Tibial nerve (tissue), 4 donors: ENCODE results near the gene GMDS. TPM values are rescaled to one million over a fixed set of nuclear protein-coding genes. Genes with fewer than 3 reads are reported as not detected.

Source experiments
- DNase-seq, 2 donors: peaks; one replicate each; pipeline ENCODE4 v3.0.0-alpha.2; 2019; ENCODE audit warnings: low spot score in 2 of 2
- H3K27ac ChIP-seq, 4 donors: fragments of 200-600 bp; sonication (generic) in 3 of 4; one replicate each; pipeline ENCODE4 v1.5.1; 2017 to 2019; ENCODE audit warnings: mild to moderate bottlenecking in 1 of 4
- H3K27me3 ChIP-seq, 2 donors: fragments of 200-600 bp; sonication (generic) in 1 of 2; one replicate each; pipeline versions ENCODE4 v1.5.1 to v1.6.0; 2017 to 2019
- H3K36me3 ChIP-seq, 3 donors: fragments of 200-600 bp; sonication (generic); one replicate each; pipeline ENCODE4 v1.5.1; 2018 to 2019
- H3K4me1 ChIP-seq, 4 donors: fragments of 200-600 bp; sonication (generic) in 3 of 4; one replicate each; pipeline ENCODE4 v1.5.1; 2017 to 2019
- H3K4me3 ChIP-seq, 4 donors: fragments of 200-600 bp; sonication (generic) in 3 of 4; one replicate each; pipeline ENCODE4 v1.5.1; 2017 to 2019; ENCODE audit warnings: mild to moderate bottlenecking in 1 of 4, moderate library complexity in 1 of 4
- H3K9me3 ChIP-seq, 4 donors: fragments of 200-600 bp; sonication (generic) in 3 of 4; one replicate each; pipeline ENCODE4 v1.5.1; 2017 to 2019
- EP300 ChIP-seq, 2 donors: sonication (generic); formaldehyde crosslinking; IDR thresholded peaks; one replicate each; pipeline ENCODE4 v1.6.1; 2017; ENCODE audit warnings: antibody characterized with exemption in 2 of 2, mild to moderate bottlenecking in 1 of 2
- POLR2A ChIP-seq, 2 donors: fragments of 450-650 bp; IDR thresholded peaks; one replicate each; pipeline ENCODE4 v1.6.1; 2017; ENCODE audit warnings: antibody characterized with exemption in 2 of 2, mild to moderate bottlenecking in 2 of 2, moderate library complexity in 2 of 2
- WGBS, 2 donors: methylation state at CpG; one replicate each; pipeline ENCODE4 v1.1.5; 2018; 5-methylcytosine and 5-hydroxymethylcytosine counted together
- total RNA-seq, 4 donors: library from RNA; depleted of rRNA; stranded (reverse); fragments of >200 nt; gene quantifications; one replicate each; pipeline ENCODE4 v1.1.0, GENCODE V29; 2016
- TF ChIP-seq, protein P1 (sequence below), 5 experiments: fragments of 200-600 bp in 3 of 5; fragments of 450-650 bp in 2 of 5; sonication (generic) in 3 of 5; IDR thresholded peaks; one replicate each; pipeline ENCODE4 v1.5.1; 2016 to 2019; ENCODE audit warnings: antibody characterized with exemption in 5 of 5, mild to moderate bottlenecking in 3 of 5, moderate library complexity in 2 of 5

The GMDS gene
- total RNA-seq, 4 donors from 2014 or later: 14.9 to 46.5 (median 32.8) TPM

DNA sequence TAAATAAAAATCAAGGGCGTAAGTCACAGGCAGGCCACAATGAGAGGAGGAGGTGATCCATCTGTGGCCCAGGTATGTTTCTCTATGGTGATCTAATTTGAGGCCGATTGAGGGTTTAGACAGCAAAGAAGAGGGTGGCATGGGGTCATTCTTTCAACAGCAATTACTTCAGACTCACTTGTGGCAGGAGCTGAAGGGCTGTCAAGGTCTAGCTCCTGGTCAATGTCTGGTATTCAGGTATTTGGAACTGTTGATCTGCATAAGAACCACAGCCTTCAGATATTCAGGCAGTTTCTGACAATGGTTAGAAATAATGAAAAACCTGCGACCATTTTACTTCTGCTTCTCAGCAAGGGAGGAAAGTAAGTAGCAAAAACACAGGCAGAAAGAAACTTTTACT, 376.1 kb downstream of the GMDS start:
- no peak for DNase-seq
- TF ChIP-seq, protein P1, sequence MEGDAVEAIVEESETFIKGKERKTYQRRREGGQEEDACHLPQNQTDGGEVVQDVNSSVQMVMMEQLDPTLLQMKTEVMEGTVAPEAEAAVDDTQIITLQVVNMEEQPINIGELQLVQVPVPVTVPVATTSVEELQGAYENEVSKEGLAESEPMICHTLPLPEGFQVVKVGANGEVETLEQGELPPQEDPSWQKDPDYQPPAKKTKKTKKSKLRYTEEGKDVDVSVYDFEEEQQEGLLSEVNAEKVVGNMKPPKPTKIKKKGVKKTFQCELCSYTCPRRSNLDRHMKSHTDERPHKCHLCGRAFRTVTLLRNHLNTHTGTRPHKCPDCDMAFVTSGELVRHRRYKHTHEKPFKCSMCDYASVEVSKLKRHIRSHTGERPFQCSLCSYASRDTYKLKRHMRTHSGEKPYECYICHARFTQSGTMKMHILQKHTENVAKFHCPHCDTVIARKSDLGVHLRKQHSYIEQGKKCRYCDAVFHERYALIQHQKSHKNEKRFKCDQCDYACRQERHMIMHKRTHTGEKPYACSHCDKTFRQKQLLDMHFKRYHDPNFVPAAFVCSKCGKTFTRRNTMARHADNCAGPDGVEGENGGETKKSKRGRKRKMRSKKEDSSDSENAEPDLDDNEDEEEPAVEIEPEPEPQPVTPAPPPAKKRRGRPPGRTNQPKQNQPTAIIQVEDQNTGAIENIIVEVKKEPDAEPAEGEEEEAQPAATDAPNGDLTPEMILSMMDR (IDR thresholded peaks at IDR 0.05): no peak
- TF ChIP-seq POLR2A (IDR thresholded peaks at IDR 0.05) (no peak), EP300 (IDR thresholded peaks at IDR 0.05) (no peak)
- Histone ChIP-seq H3K36me3 (no peaks in the 10 kb centered on the region), H3K27me3 (no peaks in the 10 kb centered on the region), H3K27ac (no peak overlapping the region), H3K4me1 (peaks cover 0 to 50% (median 18%) of the 10 kb centered on the region in 4 donors), H3K4me3 (no peak overlapping the region), H3K9me3 (no peaks in the 10 kb centered on the region)
- 93 to 98% methylated on average over 3 of the region's 3 CpGs for WGBS, 2 donors

DNA sequence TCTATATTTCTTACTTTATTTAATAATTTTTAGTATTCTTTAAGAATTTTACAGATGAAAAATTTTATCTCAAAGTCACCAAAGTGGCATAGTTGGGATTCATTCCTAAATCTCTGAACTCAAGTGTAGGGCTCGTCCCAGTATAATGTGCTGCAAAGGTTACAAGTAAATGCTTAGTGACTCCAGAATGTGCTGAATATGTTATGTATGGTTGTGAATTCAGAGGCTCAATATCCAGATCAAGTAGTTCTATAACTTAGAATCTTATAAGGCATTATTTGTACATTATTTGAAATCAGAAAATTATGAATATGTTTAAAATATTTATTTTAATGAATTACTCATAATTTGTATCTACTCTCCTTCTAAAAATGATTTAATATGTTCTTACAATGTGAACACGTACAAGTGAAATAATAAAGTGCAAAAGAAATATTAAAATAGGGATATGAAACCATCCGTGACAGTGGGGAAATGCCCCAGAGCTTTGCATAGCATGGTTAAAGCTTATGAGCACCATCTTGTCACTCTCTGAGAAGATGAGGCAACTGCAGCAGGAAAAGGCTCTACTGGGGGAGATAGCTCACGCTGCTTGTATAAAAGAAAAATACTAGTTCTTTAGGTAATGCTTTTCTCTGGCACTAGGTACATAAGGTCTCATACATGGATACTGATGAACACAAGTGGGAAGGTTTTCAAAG, 376.7 kb downstream of the GMDS start:
- Histone ChIP-seq H3K4me3 (no peak overlapping the region), H3K9me3 (no peaks in the 10 kb centered on the region), H3K4me1 (peaks cover 0 to 46% (median 17%) of the 10 kb centered on the region in 4 donors), H3K27ac (no peak overlapping the region), H3K36me3 (no peaks in the 10 kb centered on the region), H3K27me3 (no peaks in the 10 kb centered on the region)
- WGBS, 2 donors: 90 to 93% methylated on average over 4 of the region's 4 CpGs
- TF ChIP-seq EP300 (IDR thresholded peaks at IDR 0.05) (no peak), POLR2A (IDR thresholded peaks at IDR 0.05) (no peak)
- TF ChIP-seq, protein P1 (IDR thresholded peaks at IDR 0.05): no peak
- DNase-seq: no peak

DNA sequence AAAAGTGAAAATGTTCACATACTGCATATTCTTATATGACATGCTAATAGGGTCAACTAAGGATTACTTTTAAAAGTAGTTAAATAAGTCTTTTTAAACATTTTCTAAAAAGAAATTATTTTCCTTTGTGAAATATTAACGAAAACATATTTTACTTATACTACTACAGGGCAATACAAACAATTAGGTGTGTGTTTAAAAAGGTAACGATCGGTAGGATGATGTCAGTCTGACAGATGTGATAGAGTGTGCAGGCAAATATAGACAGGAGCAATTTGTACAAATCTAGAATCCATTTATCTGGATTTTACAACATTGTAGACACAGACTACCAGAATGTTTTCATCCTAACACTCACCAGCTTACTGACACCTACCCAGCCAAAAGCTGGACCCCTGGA, 378.2 kb downstream of the GMDS start:
- DNase-seq: no peak
- TF ChIP-seq, protein P1 (IDR thresholded peaks at IDR 0.05): no peak
- TF ChIP-seq POLR2A (IDR thresholded peaks at IDR 0.05) (no peak), EP300 (IDR thresholded peaks at IDR 0.05) (no peak)
- Histone ChIP-seq H3K4me3 (no peak overlapping the region), H3K36me3 (no peaks in the 10 kb centered on the region), H3K27ac (no peak overlapping the region), H3K27me3 (no peaks in the 10 kb centered on the region), H3K9me3 (no peaks in the 10 kb centered on the region), H3K4me1 (peaks cover 0 to 30% (median 6%) of the 10 kb centered on the region in 4 donors)
- WGBS, 2 donors: 91 to 98% methylated on average over 3 of the region's 3 CpGs

DNA sequence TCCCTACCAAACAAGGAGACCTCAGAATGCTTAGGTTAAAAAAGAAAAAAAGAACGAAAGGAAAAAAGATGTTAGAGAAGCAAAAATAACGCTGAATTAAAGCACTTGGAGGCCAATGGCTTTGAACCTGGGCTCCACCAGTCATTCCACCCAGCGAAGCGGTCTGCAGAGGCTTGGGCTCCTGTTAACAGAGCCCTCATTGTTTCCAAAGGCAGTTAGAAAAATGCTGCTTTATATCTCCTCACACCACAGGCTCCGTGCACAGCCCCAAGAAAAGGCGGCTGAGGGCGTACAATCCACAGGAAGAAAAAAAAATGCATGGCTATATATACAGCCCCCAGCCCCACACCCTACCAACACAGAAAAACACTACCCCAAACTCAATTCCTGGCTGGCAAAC, 379.8 kb downstream of the GMDS start:
- DNase-seq: no peak
- H3K27ac ChIP-seq: no peak overlapping the region
- peaks cover 0 to 19% (median 5%) of the 10 kb centered on the region in 4 donors for H3K4me1 ChIP-seq
- TF ChIP-seq, protein P1 (IDR thresholded peaks at IDR 0.05): no peak
- TF ChIP-seq EP300 (IDR thresholded peaks at IDR 0.05) (no peak), POLR2A (IDR thresholded peaks at IDR 0.05) (no peak)
- no peaks in the 10 kb centered on the region for H3K27me3 ChIP-seq
- WGBS, 2 donors: 40 to 54% methylated on average over 7 of the region's 7 CpGs
- no peaks in the 10 kb centered on the region for H3K9me3 ChIP-seq
- H3K4me3 ChIP-seq: no peak overlapping the region
- H3K36me3 ChIP-seq: no peaks in the 10 kb centered on the region

DNA sequence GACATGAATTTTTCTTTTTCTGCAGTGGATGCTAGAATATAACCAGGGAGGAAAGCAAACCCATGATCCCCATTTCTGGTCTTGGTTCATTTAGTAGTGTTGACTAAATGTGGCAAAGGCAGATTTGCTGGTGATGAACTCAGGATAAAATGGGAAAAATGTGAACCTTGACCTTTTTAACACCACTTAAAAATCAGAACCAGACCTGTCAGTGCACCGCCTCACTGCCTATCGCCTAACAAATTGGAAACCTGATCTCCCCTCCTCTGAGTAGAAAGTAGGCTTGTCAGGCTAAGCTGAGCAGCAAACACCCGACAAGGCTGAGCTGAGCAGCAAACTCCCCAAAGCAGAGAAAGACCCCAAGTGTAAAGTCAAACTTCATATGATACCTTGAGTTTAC, 380.9 kb downstream of the GMDS start:
- H3K9me3 ChIP-seq: no peaks in the 10 kb centered on the region
- no peak for DNase-seq
- TF ChIP-seq, protein P1 (IDR thresholded peaks at IDR 0.05): no peak
- no peak for TF ChIP-seq POLR2A (IDR thresholded peaks at IDR 0.05)
- no peak for TF ChIP-seq EP300 (IDR thresholded peaks at IDR 0.05)
- H3K4me1 ChIP-seq: peaks cover 0 to 19% (median 5%) of the 10 kb centered on the region in 4 donors
- no peaks in the 10 kb centered on the region for H3K36me3 ChIP-seq
- 80 to 85% methylated on average over 3 of the region's 3 CpGs for WGBS, 2 donors
- no peak overlapping the region for H3K27ac ChIP-seq
- no peaks in the 10 kb centered on the region for H3K27me3 ChIP-seq
- no peak overlapping the region for H3K4me3 ChIP-seq
